ENCODE measurements around the gene FBXO22. TPM values are rescaled to one million over a fixed set of nuclear protein-coding genes. Genes with fewer than 3 reads are reported as not detected.
"Not testable (repeated sequence)": the region's sequence is repeated elsewhere in the genome, so short reads cannot be mapped to it uniquely, and the experiment has no call there.

The FBXO22 gene
- total and polyA plus RNA-seq, 4 donors, result 12.5 to 18.9 (median 17.1) TPM

- no peak overlapping the region for H3K27ac ChIP-seq (ENCODE audit: low read depth in 1 of 2, low read length in 2 of 2)
- ATAC-seq (ENCODE audit: low FRiP score) (no peak), DNase-seq (no peak)
- H3K27me3 ChIP-seq (ENCODE audit: control insufficient read depth in 1 of 2, insufficient read depth in 2 of 2, low read length in 1 of 2), result no peaks in the 10 kb centered on the region
- peaks cover 0 to 2% of the 10 kb centered on the region in 2 donors for H3K4me1 ChIP-seq (ENCODE audit: control insufficient read depth in 1 of 2, insufficient read depth in 2 of 2, low read length in 2 of 2)
- H3K4me3 ChIP-seq (ENCODE audit: low read length in 2 of 2), result no peak overlapping the region
- intact Hi-C loops (cut with DNase I), result no loop called here
- peaks cover 0 to 1% of the 10 kb centered on the region in 2 donors for H3K36me3 ChIP-seq (ENCODE audit: control insufficient read depth in 1 of 2, insufficient read depth in 2 of 2, low read length in 1 of 2)
- no peaks in the 10 kb centered on the region for H3K9me3 ChIP-seq (ENCODE audit: control insufficient read depth, low read length)
- WGBS, 2 donors, result 52 to 56% methylated on average over 8 of the region's 8 CpGs
Measured at GRCh38 chr15:75902129-75902557, 1.5 kb upstream of the FBXO22 start.

- H3K4me3 ChIP-seq (ENCODE audit: low read length in 2 of 2), result no peak overlapping the region
- intact Hi-C loops (cut with DNase I), result no loop called here
- WGBS, 2 donors, result 84 to 86% methylated on average over 5 of the region's 5 CpGs
Measured at GRCh38 chr15:75905231-75905630, 1.6 kb downstream of the FBXO22 start.

GRCh38 chr15:75910355-75910754, 6.7 kb downstream of the FBXO22 start:
- H3K36me3 ChIP-seq (ENCODE audit: control insufficient read depth in 1 of 2, insufficient read depth in 2 of 2, low read length in 1 of 2); ATAC-seq (ENCODE audit: low FRiP score); H3K9me3 ChIP-seq (ENCODE audit: control insufficient read depth, low read length); H3K27me3 ChIP-seq (ENCODE audit: control insufficient read depth in 1 of 2, insufficient read depth in 2 of 2, low read length in 1 of 2); DNase-seq; H3K4me1 ChIP-seq (ENCODE audit: control insufficient read depth in 1 of 2, insufficient read depth in 2 of 2, low read length in 2 of 2); intact Hi-C loops (cut with DNase I); H3K27ac ChIP-seq (ENCODE audit: low read depth in 1 of 2, low read length in 2 of 2); H3K4me3 ChIP-seq (ENCODE audit: low read length in 2 of 2): not testable (repeated sequence)
- WGBS, 2 donors, result 94% methylated on average over 3 of the region's 3 CpGs

More at GRCh38 chr15:75905231-75905630, 1.6 kb downstream of the FBXO22 start:
- Histone ChIP-seq H3K36me3 (ENCODE audit: control insufficient read depth in 1 of 2, insufficient read depth in 2 of 2, low read length in 1 of 2) (peaks cover 0 to 1% of the 10 kb centered on the region in 2 donors), H3K4me1 (ENCODE audit: control insufficient read depth in 1 of 2, insufficient read depth in 2 of 2, low read length in 2 of 2) (peaks cover 0 to 2% of the 10 kb centered on the region in 2 donors), H3K27ac (ENCODE audit: low read depth in 1 of 2, low read length in 2 of 2) (no peak overlapping the region), H3K27me3 (ENCODE audit: control insufficient read depth in 1 of 2, insufficient read depth in 2 of 2, low read length in 1 of 2) (no peaks in the 10 kb centered on the region), H3K9me3 (ENCODE audit: control insufficient read depth, low read length) (no peaks in the 10 kb centered on the region)
- ATAC-seq (ENCODE audit: low FRiP score) (no peak), DNase-seq (no peak)

- intact Hi-C loops (cut with DNase I), result no loop called here
- no peaks in the 10 kb centered on the region for H3K4me1 ChIP-seq (ENCODE audit: control insufficient read depth in 1 of 2, insufficient read depth in 2 of 2, low read length in 2 of 2)
- peaks cover 0 to 7% of the 10 kb centered on the region in 2 donors for H3K36me3 ChIP-seq (ENCODE audit: control insufficient read depth in 1 of 2, insufficient read depth in 2 of 2, low read length in 1 of 2)
- WGBS, 2 donors, result 95 to 100% methylated on average over 1 of the region's 1 CpG
- no peak overlapping the region for H3K27ac ChIP-seq (ENCODE audit: low read depth in 1 of 2, low read length in 2 of 2)
- ATAC-seq (ENCODE audit: low FRiP score), result no peak
- DNase-seq, result no peak
- H3K9me3 ChIP-seq (ENCODE audit: control insufficient read depth, low read length), result no peaks in the 10 kb centered on the region
- no peaks in the 10 kb centered on the region for H3K27me3 ChIP-seq (ENCODE audit: control insufficient read depth in 1 of 2, insufficient read depth in 2 of 2, low read length in 1 of 2)
- no peak overlapping the region for H3K4me3 ChIP-seq (ENCODE audit: low read length in 2 of 2)
Measured at GRCh38 chr15:75916978-75917377, 13.3 kb downstream of the FBXO22 start.

GRCh38 chr15:75918135-75918534, 14.5 kb downstream of the FBXO22 start:
- Histone ChIP-seq H3K36me3 (ENCODE audit: control insufficient read depth in 1 of 2, insufficient read depth in 2 of 2, low read length in 1 of 2) (peaks cover 0 to 7% of the 10 kb centered on the region in 2 donors), H3K27me3 (ENCODE audit: control insufficient read depth in 1 of 2, insufficient read depth in 2 of 2, low read length in 1 of 2) (no peaks in the 10 kb centered on the region), H3K27ac (ENCODE audit: low read depth in 1 of 2, low read length in 2 of 2) (no peak overlapping the region), H3K4me1 (ENCODE audit: control insufficient read depth in 1 of 2, insufficient read depth in 2 of 2, low read length in 2 of 2) (no peaks in the 10 kb centered on the region), H3K4me3 (ENCODE audit: low read length in 2 of 2) (no peak overlapping the region), H3K9me3 (ENCODE audit: control insufficient read depth, low read length) (no peaks in the 10 kb centered on the region)
- no peak for DNase-seq
- no peak for ATAC-seq (ENCODE audit: low FRiP score)
- intact Hi-C loops (cut with DNase I), result no loop called here
- WGBS, 2 donors, result 92 to 94% methylated on average over 1 of the region's 1 CpG

- no peaks in the 10 kb centered on the region for H3K27me3 ChIP-seq (ENCODE audit: control insufficient read depth in 1 of 2, insufficient read depth in 2 of 2, low read length in 1 of 2)
- intact Hi-C loops (cut with DNase I), result no loop called here
- no peaks in the 10 kb centered on the region for H3K4me1 ChIP-seq (ENCODE audit: control insufficient read depth in 1 of 2, insufficient read depth in 2 of 2, low read length in 2 of 2)
- WGBS, 2 donors, result 96 to 97% methylated on average over 1 of the region's 1 CpG
- H3K36me3 ChIP-seq (ENCODE audit: control insufficient read depth in 1 of 2, insufficient read depth in 2 of 2, low read length in 1 of 2), result peaks cover 0 to 7% of the 10 kb centered on the region in 2 donors
- DNase-seq, result no peak
- no peak overlapping the region for H3K27ac ChIP-seq (ENCODE audit: low read depth in 1 of 2, low read length in 2 of 2)
- no peak for ATAC-seq (ENCODE audit: low FRiP score)
- H3K9me3 ChIP-seq (ENCODE audit: control insufficient read depth, low read length), result no peaks in the 10 kb centered on the region
- H3K4me3 ChIP-seq (ENCODE audit: low read length in 2 of 2), result no peak overlapping the region
Measured at GRCh38 chr15:75920079-75920478, 16.4 kb downstream of the FBXO22 start.

GRCh38 chr15:75921732-75922703, 18.3 kb downstream of the FBXO22 start:
- H3K27me3 ChIP-seq (ENCODE audit: control insufficient read depth in 1 of 2, insufficient read depth in 2 of 2, low read length in 1 of 2), result no peaks in the 10 kb centered on the region
- peak; percentile 38 for ATAC-seq (ENCODE audit: low FRiP score)
- H3K4me3 ChIP-seq (ENCODE audit: low read length in 2 of 2), result no peak overlapping the region
- peaks cover 0 to 5% of the 10 kb centered on the region in 2 donors for H3K36me3 ChIP-seq (ENCODE audit: control insufficient read depth in 1 of 2, insufficient read depth in 2 of 2, low read length in 1 of 2)
- no peak for DNase-seq
- intact Hi-C loops (cut with DNase I), result no loop called here
- H3K27ac ChIP-seq (ENCODE audit: low read depth in 1 of 2, low read length in 2 of 2), result no peak overlapping the region
- H3K4me1 ChIP-seq (ENCODE audit: control insufficient read depth in 1 of 2, insufficient read depth in 2 of 2, low read length in 2 of 2), result no peaks in the 10 kb centered on the region
- 88 to 89% methylated on average over 9 of the region's 9 CpGs for WGBS, 2 donors
- no peaks in the 10 kb centered on the region for H3K9me3 ChIP-seq (ENCODE audit: control insufficient read depth, low read length)

- DNase-seq, result no peak
- Histone ChIP-seq H3K4me3 (ENCODE audit: low read length in 2 of 2) (no peak overlapping the region), H3K27me3 (ENCODE audit: control insufficient read depth in 1 of 2, insufficient read depth in 2 of 2, low read length in 1 of 2) (no peaks in the 10 kb centered on the region), H3K4me1 (ENCODE audit: control insufficient read depth in 1 of 2, insufficient read depth in 2 of 2, low read length in 2 of 2) (no peaks in the 10 kb centered on the region), H3K36me3 (ENCODE audit: control insufficient read depth in 1 of 2, insufficient read depth in 2 of 2, low read length in 1 of 2) (peaks cover 0 to 3% of the 10 kb centered on the region in 2 donors), H3K9me3 (ENCODE audit: control insufficient read depth, low read length) (no peaks in the 10 kb centered on the region), H3K27ac (ENCODE audit: low read depth in 1 of 2, low read length in 2 of 2) (no peak overlapping the region)
- no peak for ATAC-seq (ENCODE audit: low FRiP score)
- 94 to 95% methylated on average over 4 of the region's 4 CpGs for WGBS, 2 donors
- intact Hi-C loops (cut with DNase I), result no loop called here
Measured at GRCh38 chr15:75923756-75924155, 20.1 kb downstream of the FBXO22 start.

- Histone ChIP-seq H3K27me3 (ENCODE audit: control insufficient read depth in 1 of 2, insufficient read depth in 2 of 2, low read length in 1 of 2) (no peaks in the 10 kb centered on the region), H3K4me1 (ENCODE audit: control insufficient read depth in 1 of 2, insufficient read depth in 2 of 2, low read length in 2 of 2) (no peaks in the 10 kb centered on the region), H3K9me3 (ENCODE audit: control insufficient read depth, low read length) (no peaks in the 10 kb centered on the region), H3K27ac (ENCODE audit: low read depth in 1 of 2, low read length in 2 of 2) (no peak overlapping the region), H3K4me3 (ENCODE audit: low read length in 2 of 2) (no peak overlapping the region), H3K36me3 (ENCODE audit: control insufficient read depth in 1 of 2, insufficient read depth in 2 of 2, low read length in 1 of 2) (peaks cover 0 to 3% of the 10 kb centered on the region in 2 donors)
- DNase-seq, result no peak
- WGBS, 2 donors, result 83 to 95% methylated on average over 1 of the region's 1 CpG
- no peak for ATAC-seq (ENCODE audit: low FRiP score)
- intact Hi-C loops (cut with DNase I), result no loop called here
Measured at GRCh38 chr15:75924576-75924975, 20.9 kb downstream of the FBXO22 start.
